AG08396 (cell line): ENCODE results near the gene TAF1.
A peak's percentile ranks its signal among the peaks of the same experiment; 100 is the strongest.
"Not testable (repeated sequence)": the region's sequence is repeated elsewhere in the genome, so short reads cannot be mapped to it uniquely, and the experiment has no call there.

Source experiments
- DNase-seq: peaks from one replicate; pipeline ENCODE4 v3.0.0; 2012; ENCODE audit warnings: low spot score, mixed read lengths

TAF1 gene

GRCh38 chrX:71432733-71433132 is 66.6 kb downstream of the TAF1 start:
- no peak for DNase-seq

- DNase-seq, result no peak
Observed at GRCh38 chrX:71438750-71439149, 72.6 kb downstream of the TAF1 start.

DNA sequence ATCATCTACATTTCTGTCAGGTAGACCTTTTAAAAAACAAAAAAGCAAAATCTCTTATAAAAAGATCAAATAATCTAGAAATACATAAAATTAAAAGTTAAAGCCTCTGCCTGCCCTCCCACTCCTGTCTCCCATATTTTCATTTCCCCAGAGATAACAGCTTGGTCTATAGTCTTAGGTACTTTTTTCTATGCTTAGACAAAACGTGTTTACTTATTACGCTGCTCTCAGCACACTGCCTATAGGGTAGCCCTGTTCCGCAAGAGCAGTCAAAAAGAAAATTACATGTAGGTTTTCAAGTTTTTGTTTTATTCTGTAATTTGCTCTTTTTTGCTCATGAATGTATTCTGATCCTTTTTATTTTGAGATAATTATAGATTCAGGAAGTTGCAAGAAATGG is 73.3 kb downstream of the TAF1 start:
- no peak for DNase-seq

GRCh38 chrX:71439896-71440295 is 73.7 kb downstream of the TAF1 start:
- DNase-seq, result no peak

GRCh38 chrX:71440401-71440800 is 74.2 kb downstream of the TAF1 start:
- DNase-seq, result no peak

GRCh38 chrX:71441809-71442208 is 75.7 kb downstream of the TAF1 start:
- DNase-seq, result not testable (repeated sequence)

DNA sequence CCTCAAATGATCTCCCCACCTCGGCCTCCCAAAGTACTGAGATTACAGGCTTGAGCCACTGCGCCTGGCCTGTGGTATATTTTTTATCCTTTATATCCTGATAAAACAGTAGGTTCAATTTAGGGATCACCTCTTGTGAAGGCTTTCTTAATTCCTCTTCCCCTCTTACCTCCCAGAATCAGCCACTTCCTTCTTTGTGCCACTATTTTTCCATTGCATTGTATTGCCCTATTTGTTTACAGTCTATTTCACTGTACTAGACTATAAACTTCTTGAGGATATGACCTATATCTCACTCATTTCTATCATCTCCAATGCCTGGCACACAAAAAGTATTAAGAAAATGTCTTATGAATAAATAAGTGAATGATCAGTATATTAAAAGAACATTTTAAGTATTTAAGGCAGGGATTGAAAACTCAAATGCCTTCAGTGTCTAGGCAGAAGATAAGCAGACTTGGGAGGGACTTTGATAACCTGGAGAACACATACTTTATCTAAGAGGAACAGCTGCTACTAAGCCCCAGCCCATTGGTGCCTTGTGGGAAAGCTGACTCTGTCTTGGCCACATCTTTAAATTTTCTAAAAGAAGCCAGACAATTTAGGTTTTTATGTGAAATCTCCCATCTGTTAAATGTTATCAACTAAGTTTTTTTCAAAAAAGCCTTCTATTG is 84.4 kb downstream of the TAF1 start:
- no peak for DNase-seq

- not testable (repeated sequence) for DNase-seq
Observed at GRCh38 chrX:71451518-71451917, 85.4 kb downstream of the TAF1 start.

GRCh38 chrX:71453056-71453455 is 86.9 kb downstream of the TAF1 start:
- no peak for DNase-seq

DNA sequence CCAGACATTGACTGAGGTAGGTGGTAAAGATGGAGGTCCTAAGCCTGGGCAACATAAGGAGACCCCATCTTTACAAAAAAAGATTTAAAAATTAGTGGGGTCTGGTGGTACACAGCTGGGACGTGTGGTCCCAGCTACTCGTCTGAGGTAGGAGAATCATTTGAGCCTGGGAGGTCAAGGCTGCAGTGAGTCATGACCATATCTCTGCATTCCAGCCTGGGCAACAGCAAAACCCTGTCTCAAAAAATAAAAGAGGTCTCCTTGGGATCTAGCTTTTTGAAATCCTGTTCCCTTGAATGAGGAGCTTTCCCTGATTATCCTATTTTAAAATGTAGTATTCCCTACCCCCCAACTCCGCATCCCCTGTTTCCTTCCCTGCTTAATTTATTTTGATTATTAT is 88.1 kb downstream of the TAF1 start:
- no peak for DNase-seq

DNA sequence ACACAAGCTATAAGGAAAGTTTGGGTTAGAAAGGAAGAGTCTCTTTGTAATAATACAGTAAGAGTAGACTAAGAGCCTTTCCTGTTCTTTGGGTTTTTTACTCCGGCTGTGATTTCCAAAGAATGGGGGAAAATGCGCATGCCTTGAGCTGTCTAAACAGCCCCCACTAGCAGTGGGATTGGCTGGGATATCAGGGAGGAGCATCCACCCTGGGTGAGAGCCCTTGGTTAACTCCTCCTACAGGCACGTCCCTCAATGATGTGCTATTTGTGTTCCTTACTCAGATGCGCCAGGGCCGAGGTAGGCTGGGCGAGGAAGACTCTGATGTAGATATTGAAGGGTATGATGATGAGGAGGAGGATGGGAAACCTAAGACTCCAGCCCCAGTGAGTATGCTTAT is 92.7 kb downstream of the TAF1 start:
- DNase-seq, result no peak

DNA sequence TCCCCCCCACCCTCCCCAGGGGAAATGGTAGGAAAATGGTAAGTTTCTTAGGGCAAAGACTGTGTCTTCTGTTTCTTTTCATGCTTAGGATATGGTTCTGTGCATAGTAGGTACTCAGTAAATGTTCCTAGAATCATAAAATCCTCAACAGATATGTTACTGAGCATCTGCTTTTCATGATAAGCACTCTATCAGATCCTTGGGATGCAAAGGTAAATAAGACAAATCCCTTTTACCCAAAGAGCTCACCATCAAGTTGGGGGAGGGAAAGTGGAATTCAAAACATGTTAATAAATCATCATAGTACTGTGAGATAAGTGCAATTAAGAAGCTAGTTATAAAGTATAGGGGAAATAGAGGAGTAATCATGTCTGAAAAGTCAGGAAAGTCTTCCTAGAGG is 98.8 kb downstream of the TAF1 start:
- DNase-seq, result no peak

- DNase-seq, result no peak
Observed at GRCh38 chrX:71466979-71467523, 100.9 kb downstream of the TAF1 start.

DNA sequence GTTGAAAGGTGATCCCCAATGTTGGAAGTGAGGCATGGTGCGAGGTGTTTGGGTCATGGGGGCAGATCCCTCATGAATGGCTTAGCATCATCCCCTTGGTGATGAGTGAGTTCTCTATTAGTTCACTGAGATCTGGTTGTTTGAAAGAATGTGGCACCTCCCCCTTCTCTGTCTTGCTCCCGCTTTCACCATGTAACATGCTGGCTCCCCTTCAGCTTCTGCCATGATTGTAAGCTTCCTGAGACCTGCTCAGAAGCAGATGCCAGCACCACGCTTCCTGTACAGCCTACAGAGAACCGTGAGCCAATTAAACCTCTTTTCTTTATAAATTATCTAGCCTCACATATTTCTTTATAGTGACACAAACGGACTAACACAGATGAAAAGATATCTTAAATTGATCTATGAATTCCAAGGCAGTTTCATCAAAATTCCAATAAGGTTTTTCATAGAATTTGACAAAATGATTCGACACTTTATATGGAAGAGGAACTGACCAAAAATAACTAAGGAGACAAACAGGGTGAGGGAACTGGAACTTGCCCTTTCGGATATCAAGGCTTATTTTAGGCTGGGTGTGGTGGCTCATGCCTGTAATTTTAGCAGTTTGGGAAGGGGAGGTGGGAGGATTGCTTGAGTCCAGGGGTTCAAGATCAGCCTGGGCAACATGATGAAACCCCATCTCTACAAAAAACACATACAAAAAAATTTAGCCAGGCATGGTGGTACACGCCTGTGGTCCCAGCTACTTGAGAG is 109.8 kb downstream of the TAF1 start:
- DNase-seq, result no peak

- no peak for DNase-seq
Observed at GRCh38 chrX:71482228-71482958, 116.2 kb downstream of the TAF1 start.

- no peak for DNase-seq
Observed at GRCh38 chrX:71487814-71488213, 121.7 kb downstream of the TAF1 start.

DNA sequence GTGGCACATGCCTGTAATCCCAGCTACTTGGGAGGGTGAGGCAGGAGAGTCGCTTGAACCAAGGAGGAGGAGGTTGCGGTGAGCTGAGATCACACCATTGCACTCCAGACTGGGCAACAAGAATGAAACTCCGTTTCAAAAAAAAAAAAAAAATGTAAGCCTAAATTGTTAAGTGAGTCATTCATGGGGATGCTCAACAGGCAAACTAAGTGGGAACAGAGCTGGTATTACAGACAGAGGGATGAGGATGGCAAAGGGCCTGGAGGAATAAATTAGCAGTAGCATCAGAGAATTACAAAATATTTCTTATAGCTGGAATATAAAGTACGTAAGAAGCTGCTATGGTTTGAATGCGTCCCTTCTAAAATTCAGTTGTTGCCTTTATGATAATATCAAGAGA is 123.4 kb downstream of the TAF1 start:
- DNase-seq, result peak; percentile 9

GRCh38 chrX:71492231-71493065 is 126.3 kb downstream of the TAF1 start:
- peak; percentile 39 for DNase-seq

GRCh38 chrX:71493111-71493613 is 127.0 kb downstream of the TAF1 start:
- peak; percentile 15 for DNase-seq

DNA sequence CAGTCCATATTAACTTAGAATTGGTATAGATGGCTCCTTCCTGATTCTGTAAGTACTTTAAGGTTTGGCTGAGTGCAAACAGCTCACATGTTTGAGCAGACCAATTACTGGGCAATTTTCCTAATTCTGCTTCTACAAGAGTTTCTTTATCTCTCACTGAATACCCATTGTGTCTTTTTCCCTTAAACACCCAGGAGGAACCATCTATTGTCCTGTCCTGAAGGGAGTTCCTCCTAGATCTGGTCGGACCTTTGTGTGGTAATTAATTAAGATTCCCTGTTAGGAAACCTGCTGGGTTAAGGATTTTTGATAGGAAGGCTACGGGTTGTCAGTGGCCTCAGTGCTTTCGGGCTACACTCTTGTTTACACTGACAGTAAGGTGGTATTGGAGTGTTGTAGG is 129.8 kb downstream of the TAF1 start:
- DNase-seq, result not testable (repeated sequence)

GRCh38 chrX:71496476-71496875 is 130.3 kb downstream of the TAF1 start:
- no peak for DNase-seq

DNA sequence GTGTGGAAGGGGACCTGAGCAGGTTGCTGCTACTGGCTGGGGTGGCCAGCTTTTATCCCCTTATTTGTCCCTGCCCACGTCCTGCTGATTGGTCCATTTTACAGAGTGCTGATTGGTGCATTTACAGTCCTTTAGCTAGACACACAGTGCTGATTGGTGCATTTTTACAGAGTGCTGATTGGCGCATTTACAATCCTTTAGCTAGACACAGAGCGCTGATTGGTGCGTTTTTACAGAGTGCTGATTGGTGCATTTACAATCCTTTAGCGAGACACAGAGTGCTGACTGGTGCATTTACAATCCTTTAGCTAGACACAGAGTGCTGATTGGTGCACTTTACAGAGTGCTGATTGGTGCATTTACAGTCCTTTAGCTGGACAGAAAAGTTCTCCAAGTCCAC is 135.9 kb downstream of the TAF1 start:
- not testable (repeated sequence) for DNase-seq
